HEK293 (cell line): ENCODE results near the gene PRMT1.

Experiments used
- ATF2 ChIP-seq: fragments of 450-650 bp; formaldehyde crosslinking; IDR thresholded peaks from 2 replicates; pipeline ENCODE4 v1.5.1; 2016; ENCODE audit warnings: missing biosample characterization, missing genetic modification characterization, low read depth
- GLI4 ChIP-seq: fragments of 450-650 bp; formaldehyde crosslinking; IDR thresholded peaks from 2 replicates; pipeline ENCODE4 v1.5.1; 2016; ENCODE audit warnings: missing biosample characterization, missing genetic modification characterization
- HOXC10 ChIP-seq: sonication (generic); formaldehyde crosslinking; IDR thresholded peaks from 2 replicates; pipeline ENCODE4 v1.8.1; 2023; ENCODE audit warnings: mild to moderate bottlenecking, missing genetic modification reagents
- KLF16 ChIP-seq: fragments of 450-650 bp; formaldehyde crosslinking; IDR thresholded peaks from 2 replicates; pipeline ENCODE4 v1.5.1; 2017; ENCODE audit warnings: missing biosample characterization, missing genetic modification characterization
- KLF17 ChIP-seq: fragments of 450-650 bp; formaldehyde crosslinking; IDR thresholded peaks from 2 replicates; pipeline ENCODE4 v1.5.1; 2016; ENCODE audit warnings: missing biosample characterization, missing genetic modification characterization
- KLF8 ChIP-seq: fragments of 450-650 bp; formaldehyde crosslinking; IDR thresholded peaks from 2 replicates; pipeline ENCODE4 v1.5.1; 2016; ENCODE audit warnings: missing biosample characterization, missing genetic modification characterization
- PATZ1 ChIP-seq: fragments of 450-650 bp; formaldehyde crosslinking; IDR thresholded peaks from 2 replicates; pipeline ENCODE4 v1.5.1; 2016; ENCODE audit warnings: missing biosample characterization, missing genetic modification characterization
- RBAK ChIP-seq: fragments of 450-650 bp; formaldehyde crosslinking; IDR thresholded peaks from 2 replicates; pipeline ENCODE4 v1.5.1; 2016; ENCODE audit warnings: missing biosample characterization, missing genetic modification characterization
- SALL2 ChIP-seq: fragments of 450-650 bp; formaldehyde crosslinking; IDR thresholded peaks from 2 replicates; pipeline ENCODE4 v1.5.0; 2017; ENCODE audit warnings: missing biosample characterization, mild to moderate bottlenecking, missing genetic modification characterization, borderline replicate concordance
- YY2 ChIP-seq: fragments of 450-650 bp; formaldehyde crosslinking; IDR thresholded peaks from 2 replicates; pipeline ENCODE4 v1.5.1; 2016; ENCODE audit warnings: missing biosample characterization, missing genetic modification characterization
- ZBTB17 ChIP-seq: fragments of 450-650 bp; formaldehyde crosslinking; IDR thresholded peaks from 2 replicates; pipeline ENCODE4 v1.5.1; 2016; ENCODE audit warnings: missing biosample characterization, missing genetic modification characterization
- ZEB2 ChIP-seq: fragments of 450-650 bp; formaldehyde crosslinking; IDR thresholded peaks from 2 replicates; pipeline ENCODE4 v1.5.1; 2016; ENCODE audit warnings: missing biosample characterization, missing genetic modification characterization
- ZNF114 ChIP-seq: fragments of 450-650 bp; formaldehyde crosslinking; IDR thresholded peaks from 2 replicates; pipeline ENCODE4 v1.5.0; 2017; ENCODE audit warnings: missing biosample characterization, missing genetic modification characterization
- ZNF221 ChIP-seq: fragments of 450-650 bp; formaldehyde crosslinking; IDR thresholded peaks from 2 replicates; pipeline ENCODE4 v1.5.1; 2017; ENCODE audit warnings: missing biosample characterization, missing genetic modification characterization, borderline replicate concordance
- ZNF223 ChIP-seq: fragments of 450-650 bp; formaldehyde crosslinking; IDR thresholded peaks from 2 replicates; pipeline ENCODE4 v1.5.1; 2016; ENCODE audit warnings: missing biosample characterization, missing genetic modification characterization
- ZNF23 ChIP-seq: fragments of 450-650 bp; formaldehyde crosslinking; IDR thresholded peaks from 2 replicates; pipeline ENCODE4 v1.5.1; 2016; ENCODE audit warnings: missing biosample characterization, missing genetic modification characterization, borderline replicate concordance
- ZNF280D ChIP-seq: fragments of 450-650 bp; formaldehyde crosslinking; IDR thresholded peaks from 2 replicates; pipeline ENCODE4 v1.5.1; 2016; ENCODE audit warnings: missing biosample characterization, missing genetic modification characterization
- ZNF354C ChIP-seq: fragments of 450-650 bp; formaldehyde crosslinking; IDR thresholded peaks from 2 replicates; pipeline ENCODE4 v1.5.1; 2016; ENCODE audit warnings: missing biosample characterization, missing genetic modification characterization, low read depth, borderline replicate concordance
- ZNF366 ChIP-seq: fragments of 450-650 bp; formaldehyde crosslinking; conservative IDR thresholded peaks from 2 replicates; pipeline ENCODE4 v1.5.1; 2016; ENCODE audit warnings: missing biosample characterization, missing genetic modification characterization
- ZNF391 ChIP-seq: fragments of 450-650 bp; formaldehyde crosslinking; IDR thresholded peaks from 2 replicates; pipeline ENCODE4 v1.5.1; 2016; ENCODE audit warnings: low read depth, missing biosample characterization, missing genetic modification characterization, borderline replicate concordance
- ZNF394 ChIP-seq: fragments of 450-650 bp; formaldehyde crosslinking; IDR thresholded peaks from 2 replicates; pipeline ENCODE4 v1.5.1; 2016; ENCODE audit warnings: missing biosample characterization, missing genetic modification characterization, mild to moderate bottlenecking, moderate library complexity, borderline replicate concordance
- ZNF404 ChIP-seq: fragments of 450-650 bp; formaldehyde crosslinking; IDR thresholded peaks from 2 replicates; pipeline ENCODE4 v1.5.1; 2017; ENCODE audit warnings: missing biosample characterization, missing genetic modification characterization
- ZNF416 ChIP-seq: fragments of 450-650 bp; formaldehyde crosslinking; IDR thresholded peaks from 2 replicates; pipeline ENCODE4 v1.5.1; 2016; ENCODE audit warnings: missing biosample characterization, missing genetic modification characterization
- ZNF510 ChIP-seq: fragments of 450-650 bp; formaldehyde crosslinking; IDR thresholded peaks from 2 replicates; pipeline ENCODE4 v1.5.1; 2018; ENCODE audit warnings: mild to moderate bottlenecking, missing genetic modification characterization, missing biosample characterization; ENCODE audit not compliant: insufficient replicate concordance
- ZNF530 ChIP-seq: fragments of 450-650 bp; formaldehyde crosslinking; IDR thresholded peaks from 2 replicates; pipeline ENCODE4 v1.5.1; 2016; ENCODE audit warnings: low read depth, missing biosample characterization, missing genetic modification characterization
- ZNF664 ChIP-seq: fragments of 450-650 bp; formaldehyde crosslinking; IDR thresholded peaks from 2 replicates; pipeline ENCODE4 v1.5.1; 2016; ENCODE audit warnings: missing biosample characterization, missing genetic modification characterization
- ZNF670 ChIP-seq: fragments of 450-650 bp; formaldehyde crosslinking; IDR thresholded peaks from 2 replicates; pipeline ENCODE4 v1.5.1; 2016; ENCODE audit warnings: missing biosample characterization, missing genetic modification characterization, low read depth
- ZNF76 ChIP-seq: fragments of 450-650 bp; formaldehyde crosslinking; IDR thresholded peaks from 2 replicates; pipeline ENCODE4; 2016; ENCODE audit warnings: low read depth, missing biosample characterization, missing genetic modification characterization, borderline replicate concordance
- ZNF791 ChIP-seq: fragments of 450-650 bp; formaldehyde crosslinking; IDR thresholded peaks from 2 replicates; pipeline ENCODE4 v1.5.1; 2016; ENCODE audit warnings: missing biosample characterization, missing genetic modification characterization
- ZNF837 ChIP-seq: fragments of 450-650 bp; formaldehyde crosslinking; IDR thresholded peaks from 2 replicates; pipeline ENCODE4 v1.5.1; 2016; ENCODE audit warnings: missing biosample characterization, missing genetic modification characterization
- ZSCAN23 ChIP-seq: fragments of 450-650 bp; formaldehyde crosslinking; IDR thresholded peaks from 2 replicates; pipeline ENCODE4 v1.5.1; 2016; ENCODE audit warnings: missing biosample characterization, missing genetic modification characterization
- ZSCAN4 ChIP-seq: fragments of 450-650 bp; formaldehyde crosslinking; IDR thresholded peaks from 2 replicates; pipeline ENCODE4 v1.5.1; 2017; ENCODE audit warnings: missing biosample characterization, missing genetic modification characterization

PRMT1 gene

GRCh38 chr19:49640113-49640898, 36.8 kb upstream of the PRMT1 start, which contains the start of gene RRAS (continued):
- no peak for TF ChIP-seq ZNF510 (tag by site-specific recombination)
- no peak for TF ChIP-seq GLI4 (tag by site-specific recombination)
- TF ChIP-seq ZNF391 (tag by site-specific recombination), result peak; percentile 73; the same call in 1 of the 2 replicates
- TF ChIP-seq KLF16 (tag by site-specific recombination), result peak; percentile 62; the same call in 1 of the 2 replicates
- TF ChIP-seq ZNF791 (tag by site-specific recombination), result no peak
- TF ChIP-seq ZNF837 (tag by site-specific recombination), result no peak
- TF ChIP-seq ZNF366 (tag by site-specific recombination), result peak; percentile 97
- TF ChIP-seq ZNF223 (tag by site-specific recombination), result no peak
- no peak for TF ChIP-seq ZNF354C (tag by site-specific recombination)
- no peak for TF ChIP-seq ZNF530 (tag by site-specific recombination)
- TF ChIP-seq ZNF114 (tag by site-specific recombination), result no peak
- TF ChIP-seq ZNF221 (tag by site-specific recombination), result no peak
- peak; percentile 99 for TF ChIP-seq ZEB2 (tag by site-specific recombination)
- TF ChIP-seq SALL2 (tag by site-specific recombination), result no peak
- TF ChIP-seq ZNF394 (tag by site-specific recombination), result peak; percentile 100
- no peak for TF ChIP-seq RBAK (tag by site-specific recombination)
- no peak for TF ChIP-seq ZNF404 (tag by site-specific recombination)
- no peak for TF ChIP-seq ZNF664 (tag by site-specific recombination)
- TF ChIP-seq ZNF416 (tag by site-specific recombination), result no peak
- peak; percentile 88 for TF ChIP-seq ZBTB17 (tag by site-specific recombination)
- TF ChIP-seq KLF8, result peak; percentile 99
- TF ChIP-seq KLF17 (tag by site-specific recombination), result peak; percentile 88
- no peak for TF ChIP-seq ZNF23 (tag by site-specific recombination)
- no peak for TF ChIP-seq ZSCAN23
- TF ChIP-seq ZNF280D (tag by site-specific recombination), result no peak
- TF ChIP-seq YY2 (tag by site-specific recombination), result no peak
- TF ChIP-seq ZNF670, result no peak
- TF ChIP-seq PATZ1 (tag by site-specific recombination), result peak; percentile 100
- peak; percentile 87 for TF ChIP-seq ATF2
- TF ChIP-seq ZNF76 (tag by site-specific recombination), result peak; percentile 87
- TF ChIP-seq HOXC10 (CRISPR knock-in tag), result no peak
- TF ChIP-seq ZSCAN4 (tag by site-specific recombination), result peak; percentile 37
